Gastroesophageal sphincter (tissue), 4 donors: Measurements from ENCODE around the gene DHX58. TPM values are rescaled to one million over a fixed set of nuclear protein-coding genes. Genes with fewer than 3 reads are reported as not detected.

Source experiments
- ATAC-seq: fragments of 150-250 bp; one replicate; pipeline ENCODE4 v1.9.1; 2016; ENCODE audit warnings: mild to moderate bottlenecking, moderate library complexity
- H3K27ac ChIP-seq, 4 donors: fragments of 200-600 bp; sonication (generic) in 3 of 4; 1 replicate in 3 of 4; 2 replicates in 1 of 4; pipeline ENCODE4 v1.5.1; 2016 to 2019
- H3K27me3 ChIP-seq: fragments of 200-600 bp; sonication (generic); one replicate; pipeline ENCODE4 v1.5.1; 2019
- H3K36me3 ChIP-seq, 2 donors: fragments of 200-600 bp; sonication (generic); one replicate each; pipeline ENCODE4 v1.5.1; 2019; ENCODE audit warnings: control low read depth in 1 of 2
- H3K4me1 ChIP-seq, 3 donors: fragments of 200-600 bp; sonication (generic); 1 replicate in 2 of 3; 2 replicates in 1 of 3; pipeline ENCODE4 v1.5.1; 2016 to 2019; ENCODE audit warnings: control low read depth in 2 of 3
- H3K4me3 ChIP-seq, 2 donors: fragments of 200-600 bp; sonication (generic); one replicate each; pipeline ENCODE4 v1.5.1; 2019; ENCODE audit warnings: mild to moderate bottlenecking in 1 of 2, moderate library complexity in 1 of 2
- H3K9me3 ChIP-seq, 3 donors: fragments of 200-600 bp; sonication (generic); one replicate each; pipeline ENCODE4 v1.5.1; 2017 to 2019; ENCODE audit warnings: control low read depth in 2 of 3
- EP300 ChIP-seq: sonication (generic); formaldehyde crosslinking; IDR thresholded peaks from one replicate; pipeline ENCODE4 v1.6.1; 2017; ENCODE audit warnings: antibody characterized with exemption, mild to moderate bottlenecking
- POLR2A ChIP-seq, 2 donors: fragments of 450-650 bp; IDR thresholded peaks; one replicate each; pipeline ENCODE4 v1.6.1; 2017; ENCODE audit warnings: antibody characterized with exemption in 2 of 2, mild to moderate bottlenecking in 2 of 2, moderate library complexity in 1 of 2
- POLR2AphosphoS5 ChIP-seq: sonication (generic); formaldehyde crosslinking; IDR thresholded peaks from one replicate; pipeline ENCODE4 v1.6.1; 2017; ENCODE audit warnings: antibody characterized with exemption
- WGBS, 2 donors: methylation state at CpG; one replicate each; pipeline ENCODE4 v1.1.5; 2018; ENCODE audit warnings: low coverage in 1 of 2; 5-methylcytosine and 5-hydroxymethylcytosine counted together
- total RNA-seq, 4 donors: library from RNA; depleted of rRNA; stranded (reverse); fragments of >200 nt; gene quantifications; one replicate each; pipeline ENCODE4 v1.1.0, GENCODE V29; 2016
- TF ChIP-seq, protein P1 (sequence below), 4 experiments: fragments of 200-600 bp in 2 of 4; fragments of 450-650 bp in 2 of 4; sonication (generic) in 1 of 4; IDR thresholded peaks; one replicate each; pipeline ENCODE4 v1.5.1; 2017 to 2019; ENCODE audit warnings: antibody characterized with exemption in 4 of 4, mild to moderate bottlenecking in 2 of 4, moderate library complexity in 2 of 4

Gene DHX58
- total RNA-seq, 4 donors from 2014 or later, result 11.3 to 21.3 (median 13.9) TPM

DNA sequence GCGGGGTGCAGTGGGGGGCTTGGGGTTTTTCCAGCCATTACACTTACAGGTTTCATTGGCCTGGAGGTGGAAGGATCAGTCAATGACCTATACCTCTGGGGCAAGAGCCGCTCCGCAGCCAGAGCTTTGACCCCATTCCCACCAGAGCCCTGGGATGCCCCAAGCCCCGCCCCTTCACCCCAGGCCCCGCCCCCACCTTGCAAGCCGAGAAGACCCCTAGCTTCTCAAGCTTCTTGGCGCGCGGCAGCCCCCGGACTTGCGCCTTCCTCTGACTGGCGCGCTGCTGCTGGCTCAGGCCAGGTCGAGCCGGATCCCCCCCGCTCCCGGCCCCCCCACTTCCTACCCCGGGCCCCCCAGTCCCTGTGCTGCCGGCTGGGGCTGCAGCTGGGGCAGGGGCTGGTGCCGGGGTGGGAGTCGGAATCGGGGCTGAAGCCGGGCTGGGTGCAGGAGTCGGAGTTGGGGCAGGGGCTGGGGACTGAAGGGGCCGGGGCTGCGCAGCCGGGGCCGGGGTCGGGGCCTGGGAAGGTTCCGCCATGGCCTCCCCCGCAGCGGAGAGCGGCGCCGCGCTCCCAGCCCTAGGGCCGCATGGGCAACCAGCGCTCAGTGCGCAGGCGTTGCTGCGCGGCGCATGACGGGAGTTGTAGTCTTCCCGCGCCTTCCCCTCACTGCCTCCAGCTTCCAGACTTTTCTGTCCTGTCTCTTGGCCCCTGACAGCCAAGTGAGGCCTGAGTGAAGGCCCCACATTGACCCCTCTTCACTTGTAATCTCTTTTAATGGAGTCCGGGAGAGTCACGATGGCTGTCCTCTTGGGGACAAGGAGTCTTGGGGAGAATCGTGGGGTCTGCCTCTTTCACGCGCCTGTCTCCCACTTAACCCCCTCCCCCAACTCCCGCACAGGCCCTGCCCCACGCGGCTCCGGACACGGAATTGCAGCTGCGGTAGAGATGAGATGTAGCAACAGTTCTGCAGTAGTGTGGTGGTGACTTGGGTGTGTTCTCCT lies 8.6 kb upstream of the DHX58 start, which contains the start of gene KAT2A:
Gene KAT2A (minus strand): TSS at position 598 of the 1,000 bp plus-strand sequence. CDS start 63 bp downstream, at position 535.
- peak; percentile 90 for ATAC-seq
- Histone ChIP-seq H3K4me3 (peak within 1 kb of the TSS; percentile 72 to 93), H3K4me1 (peaks cover 0 to 53% (median 11%) of the 10 kb centered on the region in 3 donors), H3K9me3 (no peaks in the 10 kb centered on the region), H3K36me3 (peaks cover 0 to 42% of the 10 kb centered on the region in 2 donors), H3K27ac (peak within 1 kb of the TSS in 3 of 4 donors; percentile 62 to 78 (median 65)), H3K27me3 (no peaks in the 10 kb centered on the region)
- TF ChIP-seq, protein P1, sequence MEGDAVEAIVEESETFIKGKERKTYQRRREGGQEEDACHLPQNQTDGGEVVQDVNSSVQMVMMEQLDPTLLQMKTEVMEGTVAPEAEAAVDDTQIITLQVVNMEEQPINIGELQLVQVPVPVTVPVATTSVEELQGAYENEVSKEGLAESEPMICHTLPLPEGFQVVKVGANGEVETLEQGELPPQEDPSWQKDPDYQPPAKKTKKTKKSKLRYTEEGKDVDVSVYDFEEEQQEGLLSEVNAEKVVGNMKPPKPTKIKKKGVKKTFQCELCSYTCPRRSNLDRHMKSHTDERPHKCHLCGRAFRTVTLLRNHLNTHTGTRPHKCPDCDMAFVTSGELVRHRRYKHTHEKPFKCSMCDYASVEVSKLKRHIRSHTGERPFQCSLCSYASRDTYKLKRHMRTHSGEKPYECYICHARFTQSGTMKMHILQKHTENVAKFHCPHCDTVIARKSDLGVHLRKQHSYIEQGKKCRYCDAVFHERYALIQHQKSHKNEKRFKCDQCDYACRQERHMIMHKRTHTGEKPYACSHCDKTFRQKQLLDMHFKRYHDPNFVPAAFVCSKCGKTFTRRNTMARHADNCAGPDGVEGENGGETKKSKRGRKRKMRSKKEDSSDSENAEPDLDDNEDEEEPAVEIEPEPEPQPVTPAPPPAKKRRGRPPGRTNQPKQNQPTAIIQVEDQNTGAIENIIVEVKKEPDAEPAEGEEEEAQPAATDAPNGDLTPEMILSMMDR (IDR thresholded peaks at IDR 0.05), result peak in 1 of 4 experiments; percentile 25
- peak; percentile 63 for TF ChIP-seq POLR2AphosphoS5
- TF ChIP-seq EP300, result no peak
- peak; percentile 14 to 43 for TF ChIP-seq POLR2A (IDR thresholded peaks at IDR 0.05)
- WGBS, 2 donors, result 4% methylated on average over 14 to 26 of the region's 57 CpGs

DNA sequence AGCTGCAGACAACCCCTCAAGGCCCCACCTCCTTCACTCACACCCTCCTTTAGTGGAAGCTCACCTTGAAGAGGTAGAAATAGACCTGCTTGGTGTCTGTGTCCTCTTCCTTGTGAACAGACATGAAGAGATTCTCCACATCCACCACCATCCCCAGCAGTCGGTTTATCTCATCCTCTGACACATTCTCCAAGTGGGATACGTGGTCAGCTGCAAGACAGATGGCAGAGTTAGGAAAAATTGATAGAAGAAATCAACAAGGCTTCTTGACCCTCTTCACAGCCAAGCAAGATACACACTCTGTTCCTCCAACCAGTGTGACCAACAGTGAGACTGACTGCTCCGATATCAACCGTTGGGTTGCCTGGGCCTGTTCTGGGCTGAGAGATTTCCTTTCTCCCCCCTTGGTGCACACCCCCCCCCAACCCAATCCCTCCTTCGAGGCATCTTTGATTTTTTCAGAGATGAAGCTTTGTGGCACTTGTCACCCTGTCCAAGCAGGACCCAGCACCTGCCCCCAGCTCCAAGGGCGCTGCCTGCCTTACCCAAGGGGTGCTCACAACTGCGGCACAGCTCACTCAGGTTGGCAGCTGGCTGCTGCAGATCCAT lies 7.8 kb upstream of the DHX58 start:
- Histone ChIP-seq H3K4me3 (peak overlapping the region; percentile 72 to 93), H3K9me3 (no peaks in the 10 kb centered on the region), H3K27ac (peak overlapping the region in 1 of 4 donors; percentile 78), H3K27me3 (no peaks in the 10 kb centered on the region), H3K4me1 (peaks cover 0 to 53% (median 11%) of the 10 kb centered on the region in 3 donors), H3K36me3 (peaks cover 0 to 42% of the 10 kb centered on the region in 2 donors)
- 9 to 38% methylated on average over 4 to 5 of the region's 7 CpGs for WGBS, 2 donors
- ATAC-seq, result no peak
- TF ChIP-seq POLR2A (IDR thresholded peaks at IDR 0.05) (no peak), EP300 (no peak), POLR2AphosphoS5 (no peak)
- TF ChIP-seq, protein P1 (IDR thresholded peaks at IDR 0.05), result no peak

DNA sequence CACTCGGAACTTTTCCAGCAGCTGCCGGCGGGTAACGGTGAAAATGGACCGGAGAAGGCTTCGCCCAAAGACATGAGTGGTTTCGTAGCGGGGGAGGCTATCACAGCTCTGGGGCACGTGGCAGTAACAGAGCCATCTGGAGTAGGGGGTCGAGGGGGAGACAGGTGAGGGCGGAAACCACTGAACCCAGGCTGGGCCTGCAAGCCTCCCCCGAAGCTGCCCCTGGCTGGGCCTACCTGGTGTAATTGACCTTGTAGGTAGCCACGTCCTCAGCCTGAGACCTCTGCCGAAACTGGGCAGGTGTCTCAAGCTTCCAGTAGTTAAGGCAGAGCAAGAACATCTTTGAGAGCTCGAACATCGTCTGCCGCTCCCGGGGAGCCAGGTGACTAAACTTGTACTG lies 6.8 kb upstream of the DHX58 start:
- no peaks in the 10 kb centered on the region for H3K27me3 ChIP-seq
- H3K4me1 ChIP-seq, result peaks cover 0 to 53% (median 11%) of the 10 kb centered on the region in 3 donors
- no peak overlapping the region for H3K27ac ChIP-seq
- no peak for ATAC-seq
- 93 to 100% methylated on average over 1 to 8 of the region's 18 CpGs for WGBS, 2 donors
- no peak overlapping the region for H3K4me3 ChIP-seq
- no peak for TF ChIP-seq EP300
- TF ChIP-seq, protein P1 (IDR thresholded peaks at IDR 0.05), result no peak
- TF ChIP-seq POLR2A (IDR thresholded peaks at IDR 0.05), result no peak
- TF ChIP-seq POLR2AphosphoS5, result no peak
- H3K9me3 ChIP-seq, result no peaks in the 10 kb centered on the region
- peaks cover 0 to 43% of the 10 kb centered on the region in 2 donors for H3K36me3 ChIP-seq

DNA sequence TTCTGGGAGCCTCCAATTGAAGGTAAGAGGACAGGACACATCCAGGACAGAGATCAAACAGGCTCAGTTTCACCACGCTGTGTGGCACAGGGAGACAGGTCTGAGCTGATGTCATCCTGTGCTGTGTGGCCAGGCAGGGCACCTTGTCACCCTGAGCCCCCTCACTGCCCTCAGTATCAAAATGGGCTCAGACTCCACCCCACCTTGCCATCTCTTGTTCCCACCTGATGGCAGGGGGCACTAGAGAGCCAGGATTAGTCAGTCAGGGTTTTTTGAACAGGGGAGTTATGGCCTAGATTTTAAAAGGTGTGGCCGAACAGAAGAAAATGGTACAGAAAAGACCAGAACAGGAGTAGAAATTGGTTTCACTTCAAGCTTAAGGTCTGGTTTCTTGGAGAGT lies 6.0 kb upstream of the DHX58 start:
- Histone ChIP-seq H3K4me1 (peaks cover 0 to 58% (median 11%) of the 10 kb centered on the region in 3 donors), H3K27ac (no peak overlapping the region), H3K4me3 (no peak overlapping the region), H3K9me3 (no peaks in the 10 kb centered on the region), H3K27me3 (no peaks in the 10 kb centered on the region), H3K36me3 (peaks cover 0 to 51% of the 10 kb centered on the region in 2 donors)
- no peak for ATAC-seq
- 50 to 70% methylated on average over 1 to 2 of the region's 2 CpGs for whole genome bisulfite sequencing, 2 donors
- TF ChIP-seq, protein P1 (IDR thresholded peaks at IDR 0.05), result peak in 1 of 4 experiments; percentile 33
- no peak for TF ChIP-seq EP300
